ENCODE data around the gene MIA. TPM values are rescaled to one million over a fixed set of nuclear protein-coding genes. Genes with fewer than 3 reads are reported as not detected.
"Not testable (repeated sequence)": the region's sequence is repeated elsewhere in the genome, so short reads cannot be mapped to it uniquely, and the experiment has no call there.

Gene MIA
- total RNA-seq, 2 experiments from 2014 or later, result not detected

- CTCF ChIA-PET, result interaction anchor here (0.6 to 3.2 kb wide), 16 partner anchors 10 to 173 kb away, joined by 3 to 20 read pairs (median 6); partner anchors contain the start of genes ACTMAP, COQ8B, ITPKC and RAB4B
- POLR2A ChIA-PET, result interaction anchor here (0.6 to 1.1 kb wide), 4 partner anchors 22 to 364 kb away, joined by 3 to 4 read pairs (median 3); partner anchors contain the start of genes COQ8B and RAB4B
These were observed 32.1 kb downstream of the MIA start for GRCh38 chr19:40807147-40808020.

- POLR2A ChIA-PET, result no interaction called here
- CTCF ChIA-PET, result interaction anchor here (1.6 to 2.9 kb wide), 4 partner anchors 11 to 151 kb away, joined by 3 to 19 read pairs (median 9); no protein-coding TSS in a partner anchor
These were observed 32.7 kb downstream of the MIA start for GRCh38 chr19:40808021-40808325.

- CTCF ChIA-PET, result interaction anchor here (2.6 to 2.9 kb wide), 2 partner anchors 11 to 145 kb away, joined by 14 to 19 read pairs; no protein-coding TSS in a partner anchor
- POLR2A ChIA-PET, result no interaction called here
These were observed 33.2 kb downstream of the MIA start for GRCh38 chr19:40808497-40808896.

GRCh38 chr19:40809358-40810086 lies 34.2 kb downstream of the MIA start:
- POLR2A ChIA-PET, result interaction anchor here (0.7 kb wide), 1 partner anchor 402 kb away, joined by 4 read pairs; no protein-coding TSS in a partner anchor

GRCh38 chr19:40810160-40810559 lies 34.8 kb downstream of the MIA start:
- ChIA-PET CTCF (no interaction called here), POLR2A (no interaction called here)

More at GRCh38 chr19:40809358-40810086, 34.2 kb downstream of the MIA start:
- CTCF ChIA-PET, result interaction anchor here (2.9 kb wide), 1 partner anchor 146 kb away, joined by 19 read pairs; no protein-coding TSS in a partner anchor

- POLR2A ChIA-PET, result interaction anchor here (0.6 kb wide), 1 partner anchor 58 kb away, joined by 3 read pairs; no protein-coding TSS in a partner anchor
- CTCF ChIA-PET, result not testable (repeated sequence)
These were observed 35.5 kb downstream of the MIA start for GRCh38 chr19:40810649-40811408.

GRCh38 chr19:40811478-40812341 lies 36.4 kb downstream of the MIA start:
- ChIA-PET POLR2A (interaction anchor here (0.6 kb wide), 1 partner anchor 59 kb away, joined by 3 read pairs; no protein-coding TSS in a partner anchor), CTCF (interaction anchor here (1.2 kb wide), 2 partner anchors 9 to 149 kb away, joined by 3 to 4 read pairs; no protein-coding TSS in a partner anchor)

GRCh38 chr19:40812571-40812970 lies 37.2 kb downstream of the MIA start:
- CTCF ChIA-PET, result interaction anchor here (1.2 kb wide), 2 partner anchors 9 to 150 kb away, joined by 3 to 4 read pairs; no protein-coding TSS in a partner anchor
- POLR2A ChIA-PET, result not testable (repeated sequence)

GRCh38 chr19:40813182-40813581 lies 37.9 kb downstream of the MIA start:
- ChIA-PET CTCF (interaction anchor here (1.2 kb wide), 1 partner anchor 10 kb away, joined by 3 read pairs; no protein-coding TSS in a partner anchor), POLR2A (no interaction called here)

- POLR2A ChIA-PET, result no interaction called here
These were observed 39.9 kb downstream of the MIA start for GRCh38 chr19:40815223-40815622.

GRCh38 chr19:40818480-40819399 lies 43.4 kb downstream of the MIA start:
- CTCF ChIA-PET, result interaction anchor here (0.5 to 3.6 kb wide), 11 partner anchors 12 to 181 kb away, joined by 3 to 24 read pairs (median 5); partner anchors contain the start of genes ACTMAP, COQ8B, ITPKC and RAB4B
- POLR2A ChIA-PET, result interaction anchor here (1.2 kb wide), 1 partner anchor 155 kb away, joined by 3 read pairs; no protein-coding TSS in a partner anchor

More at GRCh38 chr19:40815223-40815622, 39.9 kb downstream of the MIA start:
- CTCF ChIA-PET, result no interaction called here

GRCh38 chr19:40819479-40820234 lies 44.3 kb downstream of the MIA start:
- CTCF ChIA-PET, result interaction anchor here (0.5 to 3.6 kb wide), 13 partner anchors 13 to 182 kb away, joined by 3 to 24 read pairs (median 4); partner anchors contain the start of genes ACTMAP, COQ8B, ITPKC and RAB4B
- POLR2A ChIA-PET, result interaction anchor here (1.2 kb wide), 1 partner anchor 156 kb away, joined by 3 read pairs; no protein-coding TSS in a partner anchor

- CTCF ChIA-PET, result no interaction called here
These were observed 46.8 kb downstream of the MIA start for GRCh38 chr19:40822161-40822560.

GRCh38 chr19:40822704-40823553 lies 47.6 kb downstream of the MIA start:
- CTCF ChIA-PET, result interaction anchor here (0.7 kb wide), 2 partner anchors 12 to 770 kb away, joined by 3 read pairs; no protein-coding TSS in a partner anchor
- POLR2A ChIA-PET, result not testable (repeated sequence)

More at GRCh38 chr19:40822161-40822560, 46.8 kb downstream of the MIA start:
- POLR2A ChIA-PET, result no interaction called here

GRCh38 chr19:40824916-40825315 lies 49.6 kb downstream of the MIA start:
- POLR2A ChIA-PET, result interaction anchor here (0.5 kb wide), 1 partner anchor 204 kb away, joined by 3 read pairs; no protein-coding TSS in a partner anchor
- CTCF ChIA-PET, result not testable (repeated sequence)

Data from activated CD8-positive, alpha-beta memory T cell treated with anti-CD3 and anti-CD28 coated beads for 36 hours (primary cell).